Astrocyte (in vitro differentiated cells and primary cell): ENCODE results near the gene GPN2.

Source experiments
- EZH2 ChIP-seq: IDR thresholded peaks from 2 replicates; pipeline ENCODE4 v1.6.1; 2012; ENCODE audit warnings: mild to moderate bottlenecking, low read length, inconsistent platforms; ENCODE audit not compliant: insufficient read depth
- TF ChIP-seq, protein P1 (sequence below): IDR thresholded peaks from 2 replicates; pipeline ENCODE4 v1.5.1; 2011; ENCODE audit warnings: low read depth, mild to moderate bottlenecking, inconsistent platforms, low read length, moderate library complexity; ENCODE audit not compliant: insufficient read depth

DNA sequence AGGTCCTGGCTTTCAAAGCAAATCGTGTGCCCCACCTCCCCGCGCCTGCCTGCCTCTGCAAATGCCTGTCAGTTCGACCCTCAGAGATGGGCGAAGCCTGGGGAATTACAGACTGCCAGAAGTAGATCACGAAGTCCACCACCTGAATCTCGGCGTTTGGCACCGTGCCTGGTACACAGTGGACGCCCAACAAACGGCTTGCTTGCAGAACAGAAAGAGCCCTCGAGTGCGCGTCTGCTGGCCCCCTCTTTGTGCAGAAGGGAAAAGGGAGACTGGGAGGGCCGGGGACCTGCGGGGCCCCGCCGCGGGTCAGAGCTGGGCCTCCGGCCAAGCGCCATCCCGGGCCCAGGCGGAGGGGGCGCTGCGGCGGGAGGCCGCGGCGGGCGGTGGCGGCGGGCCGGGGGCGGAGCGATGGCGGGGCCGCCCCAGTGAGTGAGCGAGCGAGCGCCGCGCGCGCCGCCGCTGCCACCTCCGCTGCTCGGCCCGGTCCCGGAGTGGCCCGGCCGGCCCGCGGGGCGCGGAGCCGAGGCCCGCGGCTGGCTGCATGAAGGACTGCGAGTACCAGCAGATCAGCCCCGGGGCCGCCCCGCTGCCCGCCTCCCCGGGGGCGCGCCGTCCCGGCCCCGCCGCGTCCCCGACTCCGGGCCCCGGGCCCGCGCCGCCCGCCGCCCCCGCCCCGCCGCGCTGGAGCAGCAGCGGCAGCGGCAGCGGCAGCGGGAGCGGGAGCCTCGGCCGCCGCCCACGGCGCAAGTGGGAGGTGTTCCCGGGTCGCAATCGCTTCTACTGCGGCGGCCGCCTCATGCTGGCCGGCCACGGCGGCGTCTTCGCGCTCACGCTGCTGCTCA, 63.6 kb downstream of the GPN2 start, which contains the start of gene ZDHHC18:
- TF ChIP-seq, protein P1, sequence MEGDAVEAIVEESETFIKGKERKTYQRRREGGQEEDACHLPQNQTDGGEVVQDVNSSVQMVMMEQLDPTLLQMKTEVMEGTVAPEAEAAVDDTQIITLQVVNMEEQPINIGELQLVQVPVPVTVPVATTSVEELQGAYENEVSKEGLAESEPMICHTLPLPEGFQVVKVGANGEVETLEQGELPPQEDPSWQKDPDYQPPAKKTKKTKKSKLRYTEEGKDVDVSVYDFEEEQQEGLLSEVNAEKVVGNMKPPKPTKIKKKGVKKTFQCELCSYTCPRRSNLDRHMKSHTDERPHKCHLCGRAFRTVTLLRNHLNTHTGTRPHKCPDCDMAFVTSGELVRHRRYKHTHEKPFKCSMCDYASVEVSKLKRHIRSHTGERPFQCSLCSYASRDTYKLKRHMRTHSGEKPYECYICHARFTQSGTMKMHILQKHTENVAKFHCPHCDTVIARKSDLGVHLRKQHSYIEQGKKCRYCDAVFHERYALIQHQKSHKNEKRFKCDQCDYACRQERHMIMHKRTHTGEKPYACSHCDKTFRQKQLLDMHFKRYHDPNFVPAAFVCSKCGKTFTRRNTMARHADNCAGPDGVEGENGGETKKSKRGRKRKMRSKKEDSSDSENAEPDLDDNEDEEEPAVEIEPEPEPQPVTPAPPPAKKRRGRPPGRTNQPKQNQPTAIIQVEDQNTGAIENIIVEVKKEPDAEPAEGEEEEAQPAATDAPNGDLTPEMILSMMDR = no peak
- TF ChIP-seq EZH2 = no peak
